HUES6 (cell line): ENCODE results near the gene MYF6.

Experiments used
- H3K27ac ChIP-seq: 2 replicates; pipeline ENCODE4 v1.7.0; 2013; ENCODE audit warnings: low read depth, mild to moderate bottlenecking, low read length, inconsistent platforms
- H3K27me3 ChIP-seq: 2 replicates; pipeline ENCODE4 v1.6.1; 2013; ENCODE audit warnings: low read length; ENCODE audit not compliant: control insufficient read depth, insufficient read depth
- H3K36me3 ChIP-seq: 2 replicates; pipeline ENCODE4 v1.6.1; 2013; ENCODE audit warnings: low read length; ENCODE audit not compliant: control insufficient read depth, insufficient read depth
- H3K4me1 ChIP-seq: 2 replicates; pipeline ENCODE4 v1.6.1; 2013; ENCODE audit warnings: low read length; ENCODE audit not compliant: control insufficient read depth, insufficient read depth
- H3K4me3 ChIP-seq: 2 replicates; pipeline ENCODE4 v1.5.1; 2013; ENCODE audit warnings: low read depth, low read length
- H3K9ac ChIP-seq: one replicate; pipeline ENCODE4 v1.6.1; 2013; ENCODE audit warnings: mild to moderate bottlenecking, low read length
- H3K9me3 ChIP-seq: 2 replicates; pipeline ENCODE4 v1.6.1; 2013; ENCODE audit warnings: low read depth, low read length; ENCODE audit not compliant: control insufficient read depth, insufficient read depth

Gene MYF6

GRCh38 chr12:80690090-80690489, 17.3 kb upstream of the MYF6 start:
- no peaks in the 10 kb centered on the region for H3K36me3 ChIP-seq
- H3K9ac ChIP-seq = no peak overlapping the region
- H3K4me3 ChIP-seq = no peak overlapping the region
- H3K9me3 ChIP-seq = no peaks in the 10 kb centered on the region
- H3K27me3 ChIP-seq = no peaks in the 10 kb centered on the region
- no peaks in the 10 kb centered on the region for H3K4me1 ChIP-seq
- H3K27ac ChIP-seq = no peak overlapping the region

- H3K27me3 ChIP-seq = no peaks in the 10 kb centered on the region
- no peaks in the 10 kb centered on the region for H3K36me3 ChIP-seq
- H3K27ac ChIP-seq = no peak overlapping the region
- no peak overlapping the region for H3K4me3 ChIP-seq
- no peaks in the 10 kb centered on the region for H3K9me3 ChIP-seq
- no peaks in the 10 kb centered on the region for H3K4me1 ChIP-seq
- no peak overlapping the region for H3K9ac ChIP-seq
Observed at GRCh38 chr12:80690513-80690912, 16.9 kb upstream of the MYF6 start.

- Histone ChIP-seq H3K27me3 (no peaks in the 10 kb centered on the region), H3K9me3 (no peaks in the 10 kb centered on the region), H3K4me1 (no peaks in the 10 kb centered on the region), H3K27ac (no peak overlapping the region), H3K36me3 (no peaks in the 10 kb centered on the region), H3K9ac (no peak overlapping the region), H3K4me3 (no peak overlapping the region)
Observed at GRCh38 chr12:80692114-80692513, 15.3 kb upstream of the MYF6 start.

- no peaks in the 10 kb centered on the region for H3K36me3 ChIP-seq
- H3K9me3 ChIP-seq = no peaks in the 10 kb centered on the region
- no peak overlapping the region for H3K9ac ChIP-seq
- no peaks in the 10 kb centered on the region; the same call in 1 of the 2 replicates for H3K27me3 ChIP-seq
- H3K4me3 ChIP-seq = no peak overlapping the region
- H3K27ac ChIP-seq = no peak overlapping the region
- H3K4me1 ChIP-seq = no peaks in the 10 kb centered on the region
Observed at GRCh38 chr12:80697270-80697887, 10.1 kb upstream of the MYF6 start.

GRCh38 chr12:80698256-80698655, 9.2 kb upstream of the MYF6 start:
- Histone ChIP-seq H3K9ac (no peak overlapping the region), H3K27me3 (no peaks in the 10 kb centered on the region; the same call in 1 of the 2 replicates), H3K4me3 (no peak overlapping the region), H3K36me3 (no peaks in the 10 kb centered on the region), H3K4me1 (0 out of 2 replicates have a peak, but pooled peaks cover 6% of the 10 kb centered on the region), H3K27ac (no peak overlapping the region), H3K9me3 (no peaks in the 10 kb centered on the region)

GRCh38 chr12:80698847-80699542, 8.4 kb upstream of the MYF6 start:
- Histone ChIP-seq H3K9ac (no peak overlapping the region), H3K9me3 (no peaks in the 10 kb centered on the region), H3K27ac (no peak overlapping the region), H3K36me3 (no peaks in the 10 kb centered on the region), H3K4me3 (no peak overlapping the region), H3K4me1 (0 out of 2 replicates have a peak, but pooled peaks cover 9% of the 10 kb centered on the region), H3K27me3 (peaks cover 6% of the 10 kb centered on the region; the same call in 1 of the 2 replicates)

GRCh38 chr12:80700327-80700726, 7.1 kb upstream of the MYF6 start:
- Histone ChIP-seq H3K9me3 (no peaks in the 10 kb centered on the region), H3K36me3 (no peaks in the 10 kb centered on the region), H3K27me3 (peaks cover 16% of the 10 kb centered on the region; the same call in 1 of the 2 replicates), H3K4me3 (no peak overlapping the region), H3K4me1 (0 out of 2 replicates have a peak, but pooled peaks cover 9% of the 10 kb centered on the region), H3K9ac (no peak overlapping the region), H3K27ac (no peak overlapping the region)

GRCh38 chr12:80701388-80701787, 6.0 kb upstream of the MYF6 start:
- Histone ChIP-seq H3K27ac (no peak overlapping the region), H3K36me3 (no peaks in the 10 kb centered on the region), H3K27me3 (peaks cover 26% of the 10 kb centered on the region), H3K9ac (no peak overlapping the region), H3K4me3 (no peak overlapping the region), H3K4me1 (0 out of 2 replicates have a peak, but pooled peaks cover 9% of the 10 kb centered on the region), H3K9me3 (no peaks in the 10 kb centered on the region)

- Histone ChIP-seq H3K4me3 (no peak overlapping the region), H3K27ac (no peak overlapping the region), H3K36me3 (no peaks in the 10 kb centered on the region), H3K27me3 (peaks cover 44% of the 10 kb centered on the region), H3K4me1 (0 out of 2 replicates have a peak, but pooled peaks cover 9% of the 10 kb centered on the region), H3K9me3 (no peaks in the 10 kb centered on the region), H3K9ac (no peak overlapping the region)
Observed at GRCh38 chr12:80702889-80703805, 4.3 kb upstream of the MYF6 start.

GRCh38 chr12:80704420-80704819, 3.0 kb upstream of the MYF6 start:
- Histone ChIP-seq H3K9ac (no peak overlapping the region), H3K27me3 (peaks cover 56% of the 10 kb centered on the region), H3K27ac (no peak overlapping the region), H3K9me3 (no peaks in the 10 kb centered on the region), H3K4me1 (peaks cover 9% of the 10 kb centered on the region; the same call in 1 of the 2 replicates), H3K4me3 (no peak overlapping the region), H3K36me3 (no peaks in the 10 kb centered on the region)
